ENCODE measurements around the gene FHIT.

Gene FHIT

GRCh38 chr3:60313231-60313798 lies 937.9 kb downstream of the FHIT start:
- Histone ChIP-seq H3K27ac (ENCODE audit: low read depth, low read length) (no peak overlapping the region), H3K9me3 (ENCODE audit: insufficient read depth, low read length) (no peaks in the 10 kb centered on the region), H3K4me2 (ENCODE audit: low read depth, low read length, poor library complexity, severe bottlenecking) (no peak overlapping the region), H3K9ac (ENCODE audit: low read length) (no peak overlapping the region), H3K27me3 (ENCODE audit: low read length) (no peaks in the 10 kb centered on the region), H3K79me2 (ENCODE audit: insufficient read depth, low read length) (no peaks in the 10 kb centered on the region), H3K36me3 (ENCODE audit: low read length) (no peaks in the 10 kb centered on the region), H3K9me2 (replicated peaks; ENCODE audit: insufficient read depth, low read length) (no peaks in the 10 kb centered on the region), H3K4me3 (ENCODE audit: insufficient read depth, low read length, poor library complexity, severe bottlenecking) (no peak overlapping the region), H4K20me1 (ENCODE audit: low read depth, low read length) (no peaks in the 10 kb centered on the region), H3F3A (ENCODE audit: insufficient read depth) (no peaks in the 10 kb centered on the region), H2AFZ (ENCODE audit: low read depth, low read length, severe bottlenecking) (no peak overlapping the region)
- TF ChIP-seq EZH2phosphoT487 (conservative IDR thresholded peaks at IDR 0.05; ENCODE audit: low read length) = no peak
- TF ChIP-seq CTCF (IDR thresholded peaks at IDR 0.05; ENCODE audit: insufficient read depth, low read length, poor library complexity, severe bottlenecking) = no peak

GRCh38 chr3:60309539-60310268 lies 941.5 kb downstream of the FHIT start:
- no peaks in the 10 kb centered on the region for H3K27me3 ChIP-seq (ENCODE audit: low read length)
- H3F3A ChIP-seq (ENCODE audit: insufficient read depth) = no peaks in the 10 kb centered on the region
- H3K9ac ChIP-seq (ENCODE audit: low read length) = no peak overlapping the region
- H3K9me3 ChIP-seq (ENCODE audit: insufficient read depth, low read length) = no peaks in the 10 kb centered on the region
- H3K9me2 ChIP-seq (replicated peaks; ENCODE audit: insufficient read depth, low read length) = no peaks in the 10 kb centered on the region
- no peak overlapping the region for H2AFZ ChIP-seq (ENCODE audit: low read depth, low read length, severe bottlenecking)
- no peaks in the 10 kb centered on the region for H3K36me3 ChIP-seq (ENCODE audit: low read length)
- H3K79me2 ChIP-seq (ENCODE audit: insufficient read depth, low read length) = no peaks in the 10 kb centered on the region
- H3K4me3 ChIP-seq (ENCODE audit: insufficient read depth, low read length, poor library complexity, severe bottlenecking) = no peak overlapping the region
- TF ChIP-seq EZH2phosphoT487 (conservative IDR thresholded peaks at IDR 0.05; ENCODE audit: low read length) (no peak), CTCF (IDR thresholded peaks at IDR 0.05; ENCODE audit: insufficient read depth, low read length, poor library complexity, severe bottlenecking) (no peak)
- no peaks in the 10 kb centered on the region for H4K20me1 ChIP-seq (ENCODE audit: low read depth, low read length)
- H3K4me2 ChIP-seq (ENCODE audit: low read depth, low read length, poor library complexity, severe bottlenecking) = no peak overlapping the region
- no peak overlapping the region for H3K27ac ChIP-seq (ENCODE audit: low read depth, low read length)

GRCh38 chr3:60308808-60309207 lies 942.4 kb downstream of the FHIT start:
- H3K9me2 ChIP-seq (replicated peaks; ENCODE audit: insufficient read depth, low read length) = no peaks in the 10 kb centered on the region
- H2AFZ ChIP-seq (ENCODE audit: low read depth, low read length, severe bottlenecking) = no peak overlapping the region
- H3K9ac ChIP-seq (ENCODE audit: low read length) = no peak overlapping the region
- H3K27ac ChIP-seq (ENCODE audit: low read depth, low read length) = no peak overlapping the region
- H3K36me3 ChIP-seq (ENCODE audit: low read length) = no peaks in the 10 kb centered on the region
- H4K20me1 ChIP-seq (ENCODE audit: low read depth, low read length) = no peaks in the 10 kb centered on the region
- no peak overlapping the region for H3K4me2 ChIP-seq (ENCODE audit: low read depth, low read length, poor library complexity, severe bottlenecking)
- H3F3A ChIP-seq (ENCODE audit: insufficient read depth) = no peaks in the 10 kb centered on the region
- H3K4me3 ChIP-seq (ENCODE audit: insufficient read depth, low read length, poor library complexity, severe bottlenecking) = no peak overlapping the region
- TF ChIP-seq CTCF (IDR thresholded peaks at IDR 0.05; ENCODE audit: insufficient read depth, low read length, poor library complexity, severe bottlenecking) = no peak
- TF ChIP-seq EZH2phosphoT487 (conservative IDR thresholded peaks at IDR 0.05; ENCODE audit: low read length) = no peak
- H3K79me2 ChIP-seq (ENCODE audit: insufficient read depth, low read length) = no peaks in the 10 kb centered on the region
- no peaks in the 10 kb centered on the region for H3K9me3 ChIP-seq (ENCODE audit: insufficient read depth, low read length)
- no peaks in the 10 kb centered on the region for H3K27me3 ChIP-seq (ENCODE audit: low read length)
